Neural progenitor cell (in vitro differentiated cells): ENCODE data around the gene CNOT8. TPM values are rescaled to one million over a fixed set of nuclear protein-coding genes. Genes with fewer than 3 reads are reported as not detected.

ENCODE experiments used
- DNase-seq: peaks from one replicate; pipeline ENCODE4 v3.0.0-alpha.2; 2016; ENCODE audit warnings: low spot score
- H2AFZ ChIP-seq: fragments of 200-600 bp; sonication (generic); replicated peaks from 2 replicates; pipeline ENCODE4 v1.6.1; 2016; ENCODE audit warnings: antibody characterized with exemption
- H3F3A ChIP-seq: fragments of 200-600 bp; sonication (generic); 2 replicates; pipeline ENCODE4 v1.6.1; 2016; ENCODE audit warnings: antibody characterized with exemption, low read depth
- H3K27ac ChIP-seq: fragments of 200-600 bp; sonication (generic); 2 replicates; pipeline ENCODE4 v1.5.1; 2016; ENCODE audit warnings: mild to moderate bottlenecking
- H3K27me3 ChIP-seq: fragments of 200-600 bp; sonication (generic); 2 replicates; pipeline ENCODE4 v1.6.1; 2016; ENCODE audit warnings: mild to moderate bottlenecking, moderate library complexity
- H3K36me3 ChIP-seq: fragments of 200-600 bp; sonication (generic); 2 replicates; pipeline ENCODE4 v1.5.1; 2016
- H3K4me1 ChIP-seq: fragments of 200-600 bp; sonication (generic); 2 replicates; pipeline ENCODE4 v1.6.1; 2016; ENCODE audit warnings: mixed run types
- H3K4me2 ChIP-seq: fragments of 200-600 bp; sonication (generic); 2 replicates; pipeline ENCODE4 v1.6.1; 2016
- H3K4me3 ChIP-seq: fragments of 200-600 bp; sonication (generic); 2 replicates; pipeline ENCODE4 v1.5.1; 2016
- H3K79me2 ChIP-seq: fragments of 200-600 bp; sonication (generic); 2 replicates; pipeline ENCODE4 v1.6.1; 2016; ENCODE audit warnings: low read depth
- H3K9ac ChIP-seq: fragments of 200-600 bp; sonication (generic); 2 replicates; pipeline ENCODE4 v1.6.1; 2016
- H3K9me3 ChIP-seq: fragments of 200-600 bp; sonication (generic); 2 replicates; pipeline ENCODE4 v1.5.1; 2016; ENCODE audit warnings: low read depth
- H4K20me1 ChIP-seq: fragments of 200-600 bp; sonication (generic); 2 replicates; pipeline ENCODE4 v1.6.1; 2016; ENCODE audit warnings: low read depth
- H3K27ac Mint-ChIP-seq: 3 replicates; pipeline ENCODE4 v1.8.0; 2021; ENCODE audit warnings: mixed read lengths
- H3K27me3 Mint-ChIP-seq: 2 replicates; pipeline ENCODE4 v1.8.0; 2022; ENCODE audit warnings: low read depth, mild to moderate bottlenecking, inconsistent platforms, moderate library complexity, mixed read lengths; ENCODE audit not compliant: insufficient read depth
- H3K36me3 Mint-ChIP-seq: 3 replicates; pipeline ENCODE4 v1.8.0; 2021; ENCODE audit warnings: mixed read lengths
- H3K4me1 Mint-ChIP-seq: 3 replicates; pipeline ENCODE4 v1.8.0; 2021; ENCODE audit warnings: mixed read lengths
- H3K4me3 Mint-ChIP-seq: 3 replicates; pipeline ENCODE4 v1.8.0; 2021; ENCODE audit warnings: mild to moderate bottlenecking, moderate library complexity, mixed read lengths
- H3K9me3 Mint-ChIP-seq: 3 replicates; pipeline ENCODE4 v1.8.0; 2020; ENCODE audit warnings: mixed read lengths
- EZH2 ChIP-seq: fragments of 200-600 bp; sonication (generic); IDR thresholded peaks from 2 replicates; pipeline ENCODE4 v1.6.1; 2017; ENCODE audit warnings: antibody characterized with exemption, mild to moderate bottlenecking, moderate library complexity
- EZH2phosphoT487 ChIP-seq: fragments of 200-600 bp; sonication (generic); IDR thresholded peaks from 2 replicates; pipeline ENCODE4 v1.6.1; 2017; ENCODE audit warnings: antibody characterized with exemption
- total RNA-seq: library from RNA; depleted of rRNA; stranded (reverse); fragments of >200 nt; gene quantifications from 2 replicates; pipeline ENCODE4 v1.2.3, GENCODE V29; 2015; ENCODE audit warnings: low replicate concordance
- TF ChIP-seq, protein P1 (sequence below): fragments of 200-600 bp; sonication (generic); IDR thresholded peaks from 2 replicates; pipeline ENCODE4 v1.5.1; 2017; ENCODE audit warnings: antibody characterized with exemption, mild to moderate bottlenecking

Gene CNOT8
- total RNA-seq, 1 donor from 2014 or later, result 90.8 TPM

DNA sequence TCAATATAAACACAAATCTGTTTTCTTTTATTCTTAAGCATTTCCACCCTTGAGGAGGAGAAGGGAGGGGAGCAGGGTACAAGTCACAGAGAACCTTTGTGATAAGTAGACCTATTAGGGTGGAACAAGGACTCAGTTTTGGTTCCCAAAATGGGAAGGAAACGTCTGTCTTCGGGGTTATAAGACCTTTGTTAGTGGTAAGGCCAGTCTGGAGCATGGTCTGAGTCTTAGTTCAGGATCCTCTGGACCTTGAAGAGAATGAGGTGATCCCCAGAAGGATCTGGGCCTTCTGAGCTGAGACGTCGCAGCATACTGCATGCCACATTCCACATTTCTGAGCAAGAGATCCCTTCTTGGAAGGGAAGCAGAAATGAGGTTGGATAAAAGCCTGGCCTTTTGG, 45.3 kb upstream of the CNOT8 start:
- Histone ChIP-seq H4K20me1 (peaks cover 30% of the 10 kb centered on the region), H3K9ac (no peak overlapping the region), H3K4me1 (peaks cover 7% of the 10 kb centered on the region), H3K4me3 (no peak overlapping the region), H2AFZ (no peak overlapping the region), H3K79me2 (no peaks in the 10 kb centered on the region), H3K36me3 (no peaks in the 10 kb centered on the region), H3F3A (peaks cover 22% of the 10 kb centered on the region), H3K27ac (no peak overlapping the region), H3K27me3 (no peaks in the 10 kb centered on the region), H3K4me2 (no peak overlapping the region), H3K9me3 (no peaks in the 10 kb centered on the region)
- no peak for TF ChIP-seq EZH2
- TF ChIP-seq, protein P1, sequence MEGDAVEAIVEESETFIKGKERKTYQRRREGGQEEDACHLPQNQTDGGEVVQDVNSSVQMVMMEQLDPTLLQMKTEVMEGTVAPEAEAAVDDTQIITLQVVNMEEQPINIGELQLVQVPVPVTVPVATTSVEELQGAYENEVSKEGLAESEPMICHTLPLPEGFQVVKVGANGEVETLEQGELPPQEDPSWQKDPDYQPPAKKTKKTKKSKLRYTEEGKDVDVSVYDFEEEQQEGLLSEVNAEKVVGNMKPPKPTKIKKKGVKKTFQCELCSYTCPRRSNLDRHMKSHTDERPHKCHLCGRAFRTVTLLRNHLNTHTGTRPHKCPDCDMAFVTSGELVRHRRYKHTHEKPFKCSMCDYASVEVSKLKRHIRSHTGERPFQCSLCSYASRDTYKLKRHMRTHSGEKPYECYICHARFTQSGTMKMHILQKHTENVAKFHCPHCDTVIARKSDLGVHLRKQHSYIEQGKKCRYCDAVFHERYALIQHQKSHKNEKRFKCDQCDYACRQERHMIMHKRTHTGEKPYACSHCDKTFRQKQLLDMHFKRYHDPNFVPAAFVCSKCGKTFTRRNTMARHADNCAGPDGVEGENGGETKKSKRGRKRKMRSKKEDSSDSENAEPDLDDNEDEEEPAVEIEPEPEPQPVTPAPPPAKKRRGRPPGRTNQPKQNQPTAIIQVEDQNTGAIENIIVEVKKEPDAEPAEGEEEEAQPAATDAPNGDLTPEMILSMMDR, result no peak
- no peaks in the 10 kb centered on the region for H3K9me3 Mint-ChIP-seq
- DNase-seq, result no peak
- peaks cover 48% of the 10 kb centered on the region for H3K36me3 Mint-ChIP-seq
- H3K27me3 Mint-ChIP-seq, result no peaks in the 10 kb centered on the region
- no peak overlapping the region for H3K4me3 Mint-ChIP-seq
- H3K27ac Mint-ChIP-seq, result no peak overlapping the region
- no peaks in the 10 kb centered on the region for H3K4me1 Mint-ChIP-seq

DNA sequence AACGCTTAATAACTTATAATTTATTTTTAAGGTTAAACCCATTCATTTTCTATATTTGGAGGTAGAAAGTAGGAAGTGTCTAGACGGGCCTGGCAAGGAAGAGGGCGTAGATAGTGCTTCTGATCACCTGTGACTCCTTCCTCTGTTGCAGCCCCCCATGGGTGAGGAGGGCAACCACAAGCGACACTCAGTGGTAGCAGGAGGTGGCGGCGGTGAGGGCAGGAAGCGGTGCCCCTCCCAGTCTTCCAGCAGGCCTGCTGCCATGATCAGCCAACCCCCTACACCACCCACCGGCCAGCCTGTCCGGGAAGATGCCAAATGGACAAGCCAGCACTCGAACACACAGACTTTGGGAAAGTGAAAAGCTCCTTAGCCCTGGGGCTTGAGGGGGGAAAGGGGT, 44.7 kb upstream of the CNOT8 start:
- Histone ChIP-seq H3K4me3 (no peak overlapping the region), H2AFZ (no peak overlapping the region), H3K36me3 (no peaks in the 10 kb centered on the region), H3K27me3 (no peaks in the 10 kb centered on the region), H3F3A (peaks cover 27% of the 10 kb centered on the region), H3K4me2 (no peak overlapping the region), H3K27ac (no peak overlapping the region), H4K20me1 (peaks cover 30% of the 10 kb centered on the region), H3K79me2 (no peaks in the 10 kb centered on the region), H3K9ac (no peak overlapping the region), H3K9me3 (no peaks in the 10 kb centered on the region), H3K4me1 (peaks cover 12% of the 10 kb centered on the region)
- TF ChIP-seq, protein P1, result no peak
- no peak for TF ChIP-seq EZH2phosphoT487
- TF ChIP-seq EZH2, result no peak
- H3K4me1 Mint-ChIP-seq, result peaks cover 1% of the 10 kb centered on the region
- peaks cover 44% of the 10 kb centered on the region for H3K36me3 Mint-ChIP-seq
- no peak overlapping the region for H3K4me3 Mint-ChIP-seq
- no peaks in the 10 kb centered on the region for H3K9me3 Mint-ChIP-seq
- no peaks in the 10 kb centered on the region for H3K27me3 Mint-ChIP-seq
- H3K27ac Mint-ChIP-seq, result no peak overlapping the region
- DNase-seq, result no peak

DNA sequence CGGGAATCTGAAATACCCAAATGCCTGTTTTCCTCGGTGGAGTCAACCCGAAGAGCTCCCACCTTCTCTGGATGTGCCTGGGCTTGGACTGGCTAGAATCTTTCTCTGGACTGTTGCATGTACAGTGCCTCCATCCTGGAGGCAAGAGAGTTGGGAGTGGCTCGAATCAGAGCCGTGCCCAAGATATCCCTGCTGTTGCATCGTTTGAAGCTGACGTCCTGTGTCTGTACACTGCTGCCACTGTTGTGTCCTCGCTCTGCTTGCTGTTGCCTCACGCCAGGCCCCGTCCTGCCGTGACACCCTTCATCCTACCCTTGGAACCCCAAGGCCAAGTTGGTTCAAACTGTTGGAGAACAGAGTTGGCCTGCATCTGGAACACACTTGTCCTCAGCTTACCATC, 43.4 kb upstream of the CNOT8 start:
- peaks cover 46% of the 10 kb centered on the region for H3K36me3 Mint-ChIP-seq
- no peaks in the 10 kb centered on the region for H3K36me3 ChIP-seq

More for the DNA sequence above, 43.4 kb upstream of the CNOT8 start:
- Histone ChIP-seq H3K27me3 (no peaks in the 10 kb centered on the region), H3F3A (peaks cover 24% of the 10 kb centered on the region), H2AFZ (no peak overlapping the region), H3K27ac (no peak overlapping the region), H3K79me2 (no peaks in the 10 kb centered on the region), H3K4me2 (no peak overlapping the region), H3K9ac (no peak overlapping the region), H3K4me3 (no peak overlapping the region), H4K20me1 (peaks cover 36% of the 10 kb centered on the region), H3K9me3 (no peaks in the 10 kb centered on the region), H3K4me1 (peaks cover 19% of the 10 kb centered on the region)
- DNase-seq, result no peak
- no peaks in the 10 kb centered on the region for H3K27me3 Mint-ChIP-seq
- H3K9me3 Mint-ChIP-seq, result no peaks in the 10 kb centered on the region
- TF ChIP-seq EZH2phosphoT487 (no peak), EZH2 (no peak)
- TF ChIP-seq, protein P1, result no peak
- peaks cover 11% of the 10 kb centered on the region for H3K4me1 Mint-ChIP-seq
- no peak overlapping the region for H3K27ac Mint-ChIP-seq
- H3K4me3 Mint-ChIP-seq, result no peak overlapping the region
